Endothelial cell of umbilical vein (primary cell): ENCODE results near the gene RBM20. TPM values are rescaled to one million over a fixed set of nuclear protein-coding genes. Genes with fewer than 3 reads are reported as not detected.

Experiments
- BruUV-seq: library from RNA; stranded (reverse); fragments of 400-500 nt; replicated peaks from 2 replicates; lab custom pipeline; 2021; lab: Mats Ljungman, UMichigan
- CTCF ChIA-PET: fragments of 300-600, 350-600 bp; sonication (Branson Sonifier 250); formaldehyde crosslinking; loops from one replicate; lab custom pipeline; 2021; ENCODE audit warnings: antibody characterized with exemption, inconsistent platforms; lab: Charles Lee
- POLR2A ChIA-PET: fragments of 300-600, 350-600 bp; sonication (Branson Sonifier 250); formaldehyde crosslinking; loops from one replicate; lab custom pipeline; 2021; ENCODE audit warnings: antibody characterized with exemption, inconsistent platforms; lab: Charles Lee
- DNase-seq: peaks from one replicate; pipeline ENCODE4 v3.0.0-alpha.2; 2011; ENCODE audit warnings: low read depth, low spot score
- FAIRE-seq: peaks from 2 replicates; lab custom pipeline; 2011; peaks lifted over from hg19 to GRCh38; lab: Jason Lieb, UNC
- H2AFZ ChIP-seq: 2 replicates; pipeline ENCODE4 v1.6.0; 2012; ENCODE audit warnings: low read depth, low read length, control low read depth, inconsistent platforms
- H3K27ac ChIP-seq: 2 replicates; pipeline ENCODE4 v1.5.1; 2011; ENCODE audit warnings: low read depth, mild to moderate bottlenecking, control low read depth, low read length, moderate library complexity; ENCODE audit not compliant: insufficient read depth
- H3K27me3 ChIP-seq, 2 experiments: 2 replicates each; pipeline versions ENCODE4 v1.6.0 to v1.6.1; 2011; ENCODE audit warnings: low read length in 2 of 2, mixed read lengths in 1 of 2; ENCODE audit not compliant: control insufficient read depth in 2 of 2, insufficient read depth in 2 of 2
- H3K36me3 ChIP-seq, 2 experiments: 2 replicates in 1 of 2; 3 replicates in 1 of 2; pipeline ENCODE4 v1.5.1; 2011; ENCODE audit warnings: low read length in 2 of 2, mild to moderate bottlenecking in 1 of 2, moderate library complexity in 1 of 2; ENCODE audit not compliant: control insufficient read depth in 2 of 2, insufficient read depth in 2 of 2; ENCODE audit errors: extremely low read depth in 1 of 2
- H3K4me1 ChIP-seq: 3 replicates; pipeline ENCODE4 v1.5.1; 2011; ENCODE audit warnings: mild to moderate bottlenecking, low read length; ENCODE audit not compliant: control insufficient read depth, insufficient read depth; ENCODE audit errors: extremely low read depth
- H3K4me2 ChIP-seq: 2 replicates; pipeline ENCODE4 v1.6.1; 2011; ENCODE audit warnings: low read length, control low read depth, mixed read lengths; ENCODE audit not compliant: insufficient read depth
- H3K4me3 ChIP-seq, 3 experiments: fragments of 200-600 bp in 1 of 3; sonication (generic), shearing (Covaris generic) in 1 of 3; replicated peaks in 1 of 3; 2 replicates each; pipeline ENCODE4 v1.5.1; 2011 to 2016; ENCODE audit warnings: control low read depth in 3 of 3, low read length in 3 of 3, mild to moderate bottlenecking in 2 of 3, inconsistent platforms in 1 of 3, low read depth in 1 of 3, moderate library complexity in 1 of 3; ENCODE audit not compliant: insufficient read depth in 1 of 3
- H3K79me2 ChIP-seq: 2 replicates; pipeline ENCODE4 v1.6.0; 2012; ENCODE audit warnings: low read length, inconsistent platforms; ENCODE audit not compliant: control insufficient read depth, insufficient read depth
- H3K9ac ChIP-seq: replicated peaks from 2 replicates; pipeline ENCODE3; 2011; ENCODE audit warnings: low read length, control low read depth; ENCODE audit not compliant: insufficient read depth; ENCODE audit errors: extremely low read depth
- H3K9me1 ChIP-seq: replicated peaks from 3 replicates; pipeline ENCODE4 v1.6.0; 2011; ENCODE audit warnings: mild to moderate bottlenecking, low read length; ENCODE audit not compliant: control insufficient read depth, insufficient read depth; ENCODE audit errors: extremely low read depth
- H3K9me3 ChIP-seq: replicated peaks from 2 replicates; pipeline ENCODE4 v1.5.1; 2012; ENCODE audit warnings: low read length, inconsistent platforms; ENCODE audit not compliant: control insufficient read depth, insufficient read depth
- H4K20me1 ChIP-seq: replicated peaks from 2 replicates; pipeline ENCODE3; 2011; ENCODE audit warnings: mild to moderate bottlenecking, low read length; ENCODE audit not compliant: control insufficient read depth, insufficient read depth; ENCODE audit errors: extremely low read depth
- EZH2 ChIP-seq: IDR thresholded peaks from 2 replicates; pipeline ENCODE4 v1.6.1; 2012; ENCODE audit warnings: borderline replicate concordance, low read depth, mild to moderate bottlenecking, moderate library complexity, low read length, inconsistent platforms; ENCODE audit not compliant: severe bottlenecking
- FOS ChIP-seq: IDR thresholded peaks from 2 replicates; pipeline ENCODE4 v1.6.1; 2011; ENCODE audit warnings: mild to moderate bottlenecking, low read length, moderate library complexity, borderline replicate concordance; ENCODE audit not compliant: insufficient read depth
- GATA2 ChIP-seq: IDR thresholded peaks from 2 replicates; pipeline ENCODE4 v1.7.0; 2011; ENCODE audit warnings: low read depth, mild to moderate bottlenecking, moderate library complexity, mixed read lengths, low read length; ENCODE audit not compliant: insufficient read length, insufficient read depth
- JUN ChIP-seq: IDR thresholded peaks from 2 replicates; pipeline ENCODE4 v1.6.1; 2011; ENCODE audit warnings: borderline replicate concordance, low read depth; ENCODE audit not compliant: insufficient read length, insufficient read depth
- MYC ChIP-seq: IDR thresholded peaks from one replicate; pipeline ENCODE4 v1.6.1; 2011; ENCODE audit warnings: mild to moderate bottlenecking, low read depth, low read length
- POLR2A ChIP-seq: IDR thresholded peaks from 2 replicates; pipeline ENCODE4 v1.6.1; 2012; ENCODE audit warnings: low read depth, mild to moderate bottlenecking, control low read depth, low read length
- POLR2AphosphoS5 ChIP-seq: IDR thresholded peaks from 2 replicates; pipeline ENCODE4 v1.6.1; 2012; ENCODE audit warnings: low read depth, mild to moderate bottlenecking, control low read depth, low read length, moderate library complexity; ENCODE audit not compliant: insufficient read depth
- dilution Hi-C: fragments of 300-500 bp; cut with MboI; formaldehyde crosslinking; loops from one replicate; pipeline ENCODE4 v1.15.0; 2019; ENCODE audit warnings: low sequenced_read_pairs; ENCODE audit not compliant: extremely low pct_ligation_motif_present
- intact Hi-C: fragments of 100-400 bp; cut with micrococcal nuclease; formaldehyde crosslinking; loops from one replicate; pipeline ENCODE4 v1.10.0; 2022
- polyA plus RNA-seq, 4 experiments: library from polyadenylated mRNA; depleted of rRNA in 3 of 4; stranded (reverse) in 3 of 4; unstranded in 1 of 4; fragments of >200 nt; gene quantifications; 2 replicates each; pipeline versions ENCODE4 v1.2.1 to v1.2.3, GENCODE V29; 2011 to 2012; ENCODE audit warnings: missing spikeins in 1 of 4
- total RNA-seq: library from RNA; stranded (reverse); gene quantifications from 2 replicates; pipeline ENCODE4 v1.2.3, GENCODE V29; 2021
- TF ChIP-seq, protein P1 (sequence below), 2 donors: IDR thresholded peaks; 1 replicate in 1 of 2; 2 replicates in 1 of 2; pipeline ENCODE4 v1.5.1; 2011; ENCODE audit warnings: low read length in 2 of 2, mild to moderate bottlenecking in 2 of 2, moderate library complexity in 2 of 2, control low read depth in 1 of 2, inconsistent platforms in 1 of 2, low read depth in 1 of 2; ENCODE audit not compliant: insufficient read depth in 1 of 2; ENCODE audit errors: extremely low read depth in 1 of 2
- TF ChIP-seq, protein P2 (sequence below): IDR thresholded peaks from 2 replicates; pipeline ENCODE4 v1.6.1; 2011; ENCODE audit not compliant: insufficient read depth, insufficient read length

RBM20 gene
- total and polyA plus RNA-seq, 2 donors (not counting 3 experiments of a cell fraction or from before 2014, with no cell fraction given), result 0.04 TPM; not detected in 1

DNA sequence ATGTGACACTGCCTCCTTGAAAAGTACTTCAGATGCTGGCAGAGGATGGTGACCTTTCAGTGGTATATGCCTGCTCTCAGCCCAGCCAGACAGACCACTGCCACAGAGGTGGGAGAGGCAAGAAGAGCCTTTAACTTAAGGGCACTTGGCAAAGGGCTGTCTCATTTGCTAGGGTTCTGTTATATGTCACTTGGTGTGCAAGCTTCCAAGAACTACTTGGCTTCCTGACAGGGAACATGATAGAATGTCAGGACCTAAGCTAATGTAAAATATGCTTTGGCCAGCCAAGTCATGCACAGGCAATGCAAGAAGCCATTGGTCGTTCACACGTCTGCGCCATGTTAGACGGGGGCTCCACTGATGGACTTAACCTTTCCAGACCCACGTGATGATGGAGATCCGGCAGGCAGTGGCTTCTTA lies 54.7 kb downstream of the RBM20 start:
- Histone ChIP-seq H3K79me2 (no peaks in the 10 kb centered on the region), H3K27ac (no peak overlapping the region), H3K4me3 (no peak overlapping the region), H3K36me3 (no peaks in the 10 kb centered on the region), H3K9me1 (no peaks in the 10 kb centered on the region), H4K20me1 (no peaks in the 10 kb centered on the region), H3K4me2 (no peak overlapping the region), H3K9ac (no peak overlapping the region), H3K9me3 (no peaks in the 10 kb centered on the region), H3K27me3 (peaks cover 0 to 5% of the 10 kb centered on the region in 2 experiments), H3K4me1 (no peaks in the 10 kb centered on the region), H2AFZ (no peak overlapping the region)
- no peak for DNase-seq
- no peak for FAIRE-seq
- ChIA-PET CTCF (no interaction called here), POLR2A (no interaction called here)
- TF ChIP-seq JUN (no peak), EZH2 (no peak), FOS (no peak), POLR2A (no peak), MYC (no peak), POLR2AphosphoS5 (no peak), GATA2 (no peak)
- TF ChIP-seq, protein P1, sequence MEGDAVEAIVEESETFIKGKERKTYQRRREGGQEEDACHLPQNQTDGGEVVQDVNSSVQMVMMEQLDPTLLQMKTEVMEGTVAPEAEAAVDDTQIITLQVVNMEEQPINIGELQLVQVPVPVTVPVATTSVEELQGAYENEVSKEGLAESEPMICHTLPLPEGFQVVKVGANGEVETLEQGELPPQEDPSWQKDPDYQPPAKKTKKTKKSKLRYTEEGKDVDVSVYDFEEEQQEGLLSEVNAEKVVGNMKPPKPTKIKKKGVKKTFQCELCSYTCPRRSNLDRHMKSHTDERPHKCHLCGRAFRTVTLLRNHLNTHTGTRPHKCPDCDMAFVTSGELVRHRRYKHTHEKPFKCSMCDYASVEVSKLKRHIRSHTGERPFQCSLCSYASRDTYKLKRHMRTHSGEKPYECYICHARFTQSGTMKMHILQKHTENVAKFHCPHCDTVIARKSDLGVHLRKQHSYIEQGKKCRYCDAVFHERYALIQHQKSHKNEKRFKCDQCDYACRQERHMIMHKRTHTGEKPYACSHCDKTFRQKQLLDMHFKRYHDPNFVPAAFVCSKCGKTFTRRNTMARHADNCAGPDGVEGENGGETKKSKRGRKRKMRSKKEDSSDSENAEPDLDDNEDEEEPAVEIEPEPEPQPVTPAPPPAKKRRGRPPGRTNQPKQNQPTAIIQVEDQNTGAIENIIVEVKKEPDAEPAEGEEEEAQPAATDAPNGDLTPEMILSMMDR (IDR thresholded peaks at IDR 0.05; ENCODE audit: extremely low read depth in 1 of 2, insufficient read depth in 1 of 2, low read depth in 1 of 2, low read length in 2 of 2), result no peak
- TF ChIP-seq, protein P2, sequence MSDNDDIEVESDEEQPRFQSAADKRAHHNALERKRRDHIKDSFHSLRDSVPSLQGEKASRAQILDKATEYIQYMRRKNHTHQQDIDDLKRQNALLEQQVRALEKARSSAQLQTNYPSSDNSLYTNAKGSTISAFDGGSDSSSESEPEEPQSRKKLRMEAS, result no peak
- dilution Hi-C loops, result no loop called here
- BruUV-seq, result no TSS peak
- intact Hi-C loops, result no loop called here
